ENCODE measurements around the gene FAM120A.

Gene FAM120A

DNA sequence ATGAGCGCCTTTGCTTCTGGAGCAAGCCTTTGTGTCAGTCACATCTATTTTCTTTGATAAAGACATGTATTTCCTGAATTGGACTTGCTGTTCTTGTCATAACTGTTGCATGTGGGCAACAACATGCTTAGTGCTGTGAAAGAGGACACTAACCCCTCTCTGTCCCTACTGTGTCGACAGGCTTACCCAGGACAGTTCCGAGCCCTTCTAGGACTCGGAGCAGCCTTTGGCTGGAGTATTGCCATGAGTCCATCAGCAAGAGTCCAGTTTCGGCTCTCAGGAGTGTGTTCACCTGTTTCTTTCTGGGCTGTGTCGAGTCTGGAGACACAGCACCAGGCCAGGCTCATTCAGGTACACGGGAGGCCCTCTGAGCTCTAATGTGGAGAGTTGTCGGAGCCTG is 88.8 kb downstream of the FAM120A start:
- TF ChIP-seq, protein P1, sequence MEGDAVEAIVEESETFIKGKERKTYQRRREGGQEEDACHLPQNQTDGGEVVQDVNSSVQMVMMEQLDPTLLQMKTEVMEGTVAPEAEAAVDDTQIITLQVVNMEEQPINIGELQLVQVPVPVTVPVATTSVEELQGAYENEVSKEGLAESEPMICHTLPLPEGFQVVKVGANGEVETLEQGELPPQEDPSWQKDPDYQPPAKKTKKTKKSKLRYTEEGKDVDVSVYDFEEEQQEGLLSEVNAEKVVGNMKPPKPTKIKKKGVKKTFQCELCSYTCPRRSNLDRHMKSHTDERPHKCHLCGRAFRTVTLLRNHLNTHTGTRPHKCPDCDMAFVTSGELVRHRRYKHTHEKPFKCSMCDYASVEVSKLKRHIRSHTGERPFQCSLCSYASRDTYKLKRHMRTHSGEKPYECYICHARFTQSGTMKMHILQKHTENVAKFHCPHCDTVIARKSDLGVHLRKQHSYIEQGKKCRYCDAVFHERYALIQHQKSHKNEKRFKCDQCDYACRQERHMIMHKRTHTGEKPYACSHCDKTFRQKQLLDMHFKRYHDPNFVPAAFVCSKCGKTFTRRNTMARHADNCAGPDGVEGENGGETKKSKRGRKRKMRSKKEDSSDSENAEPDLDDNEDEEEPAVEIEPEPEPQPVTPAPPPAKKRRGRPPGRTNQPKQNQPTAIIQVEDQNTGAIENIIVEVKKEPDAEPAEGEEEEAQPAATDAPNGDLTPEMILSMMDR (conservative IDR thresholded peaks at IDR 0.05): no peak
- H3K27ac ChIP-seq: no peak overlapping the region

DNA sequence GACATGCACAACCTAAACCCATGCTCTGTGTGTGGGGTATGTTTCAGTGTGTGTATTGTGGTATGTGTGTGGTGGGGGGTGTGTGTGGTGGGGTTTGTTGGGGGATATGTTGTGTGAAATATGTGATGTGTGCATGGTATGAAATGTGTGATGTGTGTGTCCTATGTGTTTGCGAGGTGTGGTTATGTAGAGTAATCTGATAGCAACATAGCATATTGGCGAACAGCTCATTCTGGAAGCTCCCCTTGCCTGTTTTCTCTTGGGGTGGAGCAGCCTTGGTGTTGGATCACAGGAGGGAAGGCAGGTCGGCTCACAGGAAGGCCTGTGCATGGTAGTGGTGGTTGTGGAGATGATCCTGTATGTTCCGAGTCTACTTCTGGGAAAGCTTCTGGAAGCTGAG is 89.5 kb downstream of the FAM120A start:
- no peak overlapping the region for H3K27ac ChIP-seq
- TF ChIP-seq, protein P1 (conservative IDR thresholded peaks at IDR 0.05): no peak

DNA sequence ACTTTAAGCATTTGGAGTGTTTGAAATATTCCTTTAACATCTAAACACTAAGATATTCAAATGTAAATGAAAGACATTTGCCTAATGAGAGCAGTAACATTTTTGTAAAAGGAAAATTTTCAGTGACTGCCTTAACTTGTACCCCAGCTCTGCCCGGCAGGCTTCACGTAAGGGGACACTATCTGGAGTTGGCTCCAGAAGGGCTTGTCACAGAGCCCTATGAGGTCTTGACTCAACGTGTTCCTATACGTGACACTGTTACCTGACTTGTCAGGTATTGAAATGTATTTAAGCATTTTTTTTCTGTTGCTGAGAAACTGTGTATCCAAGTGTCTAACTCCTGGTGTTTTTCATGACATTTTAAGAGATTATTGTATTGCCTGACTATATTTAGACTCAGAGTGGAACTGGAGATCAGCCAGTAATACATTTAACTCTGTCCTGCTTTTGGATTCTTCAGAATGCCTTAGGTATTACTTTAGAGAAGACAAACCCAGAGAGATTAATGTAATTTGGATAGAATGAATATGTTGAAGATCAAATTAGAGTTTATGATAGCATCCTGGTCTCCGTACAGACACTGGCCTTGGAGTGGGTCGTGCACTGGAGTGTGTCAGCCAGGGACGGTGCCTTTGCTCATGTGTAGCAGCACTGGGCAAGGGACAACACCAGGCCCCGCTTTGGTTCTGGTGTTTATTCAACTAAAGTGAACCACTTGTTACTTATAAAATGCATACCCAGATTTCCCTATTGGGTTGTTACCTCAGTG is 90.3 kb downstream of the FAM120A start:
- TF ChIP-seq, protein P1 (conservative IDR thresholded peaks at IDR 0.05): no peak
- no peak overlapping the region for H3K27ac ChIP-seq

DNA sequence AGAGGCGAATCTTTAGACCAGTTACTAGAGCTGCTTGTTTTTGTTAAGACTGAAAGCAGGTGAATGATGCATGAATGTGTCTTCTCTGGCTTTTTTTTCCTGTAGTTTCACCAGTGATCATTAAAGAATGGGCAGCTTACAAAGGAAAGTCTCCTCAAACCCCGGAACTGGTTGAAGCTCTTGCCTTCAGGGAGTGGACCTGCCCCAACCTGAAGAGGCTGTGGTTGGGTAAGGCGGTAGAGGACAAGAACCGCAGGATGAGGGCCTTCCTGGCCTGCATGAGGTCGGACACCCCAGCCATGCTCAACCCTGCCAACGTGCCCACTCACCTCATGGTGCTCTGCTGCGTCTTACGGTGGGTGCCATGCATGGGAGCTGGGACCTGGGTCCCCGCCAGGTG is 91.6 kb downstream of the FAM120A start:
- TF ChIP-seq, protein P1 (conservative IDR thresholded peaks at IDR 0.05): no peak
- no peak overlapping the region for H3K27ac ChIP-seq

DNA sequence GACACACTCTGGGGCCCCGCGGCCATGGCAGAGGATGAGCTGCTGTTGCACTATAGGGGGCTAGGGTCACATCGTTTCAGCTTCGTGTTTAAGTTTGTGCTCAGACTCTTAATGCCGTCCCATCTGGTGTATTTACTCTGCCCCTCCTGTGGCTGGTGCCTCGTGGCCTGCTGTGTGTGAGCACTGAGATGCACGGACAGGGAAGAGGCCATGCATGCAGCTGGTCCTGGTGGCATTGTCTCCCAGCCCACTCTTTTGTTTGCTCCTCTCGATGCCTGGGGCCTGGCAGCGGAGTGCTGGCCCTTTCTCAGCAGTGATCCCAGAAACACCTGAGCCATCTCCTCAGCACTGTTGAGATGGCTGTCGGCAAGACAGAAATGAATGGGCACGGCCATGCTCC is 94.9 kb downstream of the FAM120A start:
- no peak overlapping the region for H3K27ac ChIP-seq
- TF ChIP-seq, protein P1 (conservative IDR thresholded peaks at IDR 0.05): no peak

DNA sequence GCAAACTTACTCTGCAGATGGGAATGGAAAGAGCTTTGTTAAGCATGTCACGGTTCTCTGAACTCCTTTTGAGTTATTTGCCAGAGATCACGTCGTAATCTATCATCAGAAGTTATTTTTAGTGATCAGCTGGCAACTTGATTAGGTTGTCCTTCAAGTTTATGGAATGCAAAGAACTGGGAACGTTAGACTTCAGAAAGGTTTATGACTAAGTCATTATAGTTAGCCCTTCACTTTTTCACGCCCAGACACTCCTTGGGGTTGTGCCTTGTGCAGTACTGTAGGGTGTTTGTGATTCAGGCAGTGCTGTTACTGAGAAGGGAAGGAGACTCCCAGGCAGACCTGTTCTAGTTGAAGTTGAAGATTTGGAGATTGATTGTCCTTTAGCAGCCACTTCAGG is 98.1 kb downstream of the FAM120A start:
- peak overlapping the region; percentile 43 for H3K27ac ChIP-seq
- TF ChIP-seq, protein P1 (conservative IDR thresholded peaks at IDR 0.05): no peak

DNA sequence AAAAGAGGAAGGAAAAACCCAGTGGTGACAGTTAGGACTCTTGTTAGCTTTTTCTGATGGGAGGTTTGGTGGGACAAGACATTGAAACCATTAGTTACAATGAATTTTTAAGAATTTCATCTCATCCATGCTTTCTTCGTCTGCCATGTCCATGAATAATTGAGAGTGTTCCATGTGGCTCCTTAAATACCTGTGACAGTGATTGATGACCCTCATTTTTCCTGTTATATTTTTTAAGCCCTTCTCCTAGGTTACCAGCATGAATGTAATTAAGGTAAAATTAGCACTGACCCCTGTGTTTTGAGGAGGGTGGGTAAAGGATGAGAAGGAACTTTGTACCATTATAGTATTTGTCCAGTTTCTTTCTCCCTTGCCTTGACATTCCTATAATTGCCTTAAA is 101.4 kb downstream of the FAM120A start:
- TF ChIP-seq, protein P1 (conservative IDR thresholded peaks at IDR 0.05): no peak
- no peak overlapping the region for H3K27ac ChIP-seq

All from VCaP (cell line).